HEK293T (cell line): ENCODE data around the gene HTR7.

ENCODE experiments used
- CTCF ChIA-PET: fragments of 350-600 bp; formaldehyde crosslinking; extraction: SDS; loops from one replicate; lab custom pipeline; 2021; ENCODE audit warnings: antibody characterized with exemption, inconsistent platforms; lab: Yijun Ruan, JAX
- POLR2A ChIA-PET: fragments of 350-600 bp; formaldehyde crosslinking; extraction: SDS; loops from one replicate; lab custom pipeline; 2020; ENCODE audit warnings: antibody characterized with exemption, inconsistent platforms; lab: Yijun Ruan, JAX
- DNase-seq: peaks from one replicate; pipeline ENCODE4 v3.0.0; 2012; ENCODE audit warnings: mixed read lengths; ENCODE audit errors: extremely low spot score
- ARNT ChIP-seq: fragments of 450-650 bp; IDR thresholded peaks from 2 replicates; pipeline ENCODE4 v1.6.1; 2017; ENCODE audit warnings: mild to moderate bottlenecking
- BHLHE40 ChIP-seq: fragments of 450-650 bp; IDR thresholded peaks from 2 replicates; pipeline ENCODE4 v1.6.1; 2016; ENCODE audit warnings: mild to moderate bottlenecking, moderate library complexity, borderline replicate concordance
- CTBP1 ChIP-seq: fragments of 450-650 bp; IDR thresholded peaks from 2 replicates; pipeline ENCODE4 v1.6.1; 2016; ENCODE audit warnings: borderline replicate concordance
- ELF4 ChIP-seq: fragments of 450-650 bp; IDR thresholded peaks from 2 replicates; pipeline ENCODE4 v1.6.1; 2017; ENCODE audit warnings: antibody characterized with exemption
- FOXA1 ChIP-seq: fragments of 450-650 bp; IDR thresholded peaks from 2 replicates; pipeline ENCODE4 v1.6.1; 2016; ENCODE audit warnings: mild to moderate bottlenecking
- FOXK2 ChIP-seq: fragments of 450-650 bp; IDR thresholded peaks from 2 replicates; pipeline ENCODE4 v1.6.1; 2016; ENCODE audit warnings: mild to moderate bottlenecking
- FOXM1 ChIP-seq: fragments of 450-650 bp; IDR thresholded peaks from 2 replicates; pipeline ENCODE4 v1.6.1; 2017; ENCODE audit warnings: mild to moderate bottlenecking, borderline replicate concordance
- HDGF ChIP-seq: fragments of 450-650 bp; IDR thresholded peaks from 2 replicates; pipeline ENCODE4 v1.6.1; 2017; ENCODE audit warnings: antibody characterized with exemption, borderline replicate concordance
- L3MBTL2 ChIP-seq: fragments of 450-650 bp; conservative IDR thresholded peaks from 2 replicates; pipeline ENCODE4 v1.6.1; 2016; ENCODE audit warnings: mild to moderate bottlenecking
- LEF1 ChIP-seq: fragments of 450-650 bp; IDR thresholded peaks from 2 replicates; pipeline ENCODE4 v1.6.1; 2017; ENCODE audit warnings: mild to moderate bottlenecking, borderline replicate concordance
- NFRKB ChIP-seq: fragments of 450-650 bp; IDR thresholded peaks from 2 replicates; pipeline ENCODE4 v1.6.1; 2016; ENCODE audit warnings: mild to moderate bottlenecking, moderate library complexity
- SP1 ChIP-seq: fragments of 450-650 bp; IDR thresholded peaks from 2 replicates; pipeline ENCODE4 v1.6.1; 2017
- SUZ12 ChIP-seq: fragments of 450-650 bp; IDR thresholded peaks from 2 replicates; pipeline ENCODE4 v1.6.1; 2016; ENCODE audit warnings: mild to moderate bottlenecking
- TARDBP ChIP-seq: fragments of 450-650 bp; IDR thresholded peaks from 2 replicates; pipeline ENCODE4 v1.6.1; 2016
- ZNF384 ChIP-seq: fragments of 450-650 bp; IDR thresholded peaks from 2 replicates; pipeline ENCODE4 v1.6.1; 2016
- TF ChIP-seq, protein P1 (sequence below): fragments of 450-650 bp; IDR thresholded peaks from 2 replicates; pipeline ENCODE4 v1.6.1; 2016

HTR7 gene

DNA sequence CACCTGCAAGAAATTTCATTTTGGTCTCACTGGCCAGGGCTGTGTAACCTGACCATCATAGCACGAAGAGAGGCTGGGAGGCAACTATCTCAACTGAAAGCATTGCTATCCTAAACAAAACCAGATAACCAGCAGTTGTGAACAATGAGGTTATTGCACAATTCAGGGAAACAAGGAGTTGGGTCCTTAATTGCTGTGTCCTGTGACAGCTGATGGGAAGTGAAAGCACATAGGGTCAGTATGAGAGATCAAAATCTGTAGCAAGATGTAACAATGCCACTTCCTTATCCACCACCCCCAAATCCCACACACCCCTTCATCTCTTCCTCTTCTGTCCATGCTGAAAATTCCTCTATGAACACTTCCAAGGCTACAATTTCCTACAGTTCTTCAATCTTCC lies 80.2 kb downstream of the HTR7 start:
- no peak for TF ChIP-seq LEF1
- TF ChIP-seq BHLHE40: no peak
- no peak for TF ChIP-seq ZNF384
- TF ChIP-seq SP1: no peak
- no peak for TF ChIP-seq FOXK2
- no peak for TF ChIP-seq NFRKB
- no peak for TF ChIP-seq L3MBTL2
- TF ChIP-seq, protein P1, sequence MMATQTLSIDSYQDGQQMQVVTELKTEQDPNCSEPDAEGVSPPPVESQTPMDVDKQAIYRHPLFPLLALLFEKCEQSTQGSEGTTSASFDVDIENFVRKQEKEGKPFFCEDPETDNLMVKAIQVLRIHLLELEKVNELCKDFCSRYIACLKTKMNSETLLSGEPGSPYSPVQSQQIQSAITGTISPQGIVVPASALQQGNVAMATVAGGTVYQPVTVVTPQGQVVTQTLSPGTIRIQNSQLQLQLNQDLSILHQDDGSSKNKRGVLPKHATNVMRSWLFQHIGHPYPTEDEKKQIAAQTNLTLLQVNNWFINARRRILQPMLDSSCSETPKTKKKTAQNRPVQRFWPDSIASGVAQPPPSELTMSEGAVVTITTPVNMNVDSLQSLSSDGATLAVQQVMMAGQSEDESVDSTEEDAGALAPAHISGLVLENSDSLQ: no peak
- no peak for TF ChIP-seq CTBP1
- no peak for TF ChIP-seq FOXA1
- TF ChIP-seq ARNT: no peak
- no peak for TF ChIP-seq SUZ12
- ChIA-PET CTCF (no interaction called here), POLR2A (no interaction called here)
- DNase-seq: no peak

DNA sequence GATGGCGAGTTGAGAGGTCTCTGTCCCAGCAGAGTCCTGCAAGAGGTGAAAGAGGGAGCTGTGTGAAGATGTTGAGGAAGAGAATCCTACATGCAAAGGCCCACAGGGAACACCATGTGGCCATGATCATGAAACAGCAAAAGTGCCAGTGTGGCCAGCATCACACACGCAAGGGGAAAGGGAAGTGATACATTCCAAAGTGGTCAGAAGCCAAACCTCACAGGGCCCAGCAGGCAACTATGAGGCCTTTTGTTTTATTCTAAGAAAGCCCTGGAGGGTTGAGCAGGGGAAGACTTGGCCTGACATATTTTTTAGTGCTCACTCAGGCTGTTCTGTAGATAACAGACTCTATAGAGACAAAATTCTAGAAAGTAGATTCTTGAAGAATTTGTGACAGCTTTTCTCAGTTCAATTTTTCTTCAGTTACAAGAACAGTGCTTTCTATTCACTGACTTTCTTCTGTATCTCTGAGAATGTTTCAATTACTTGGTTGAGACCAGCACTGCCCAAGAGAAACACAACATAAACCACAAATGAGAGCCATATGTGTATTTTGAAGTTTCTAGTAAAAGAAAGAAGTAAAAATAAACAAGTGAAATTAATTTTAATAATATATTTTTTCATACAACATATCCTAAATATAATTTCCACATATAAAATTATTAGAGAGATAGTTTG lies 82.3 kb downstream of the HTR7 start:
- ChIA-PET CTCF (no interaction called here), POLR2A (interaction anchor here (0.7 kb wide), 1 partner anchor 150 kb away, joined by 3 read pairs; no protein-coding TSS in a partner anchor)

DNA sequence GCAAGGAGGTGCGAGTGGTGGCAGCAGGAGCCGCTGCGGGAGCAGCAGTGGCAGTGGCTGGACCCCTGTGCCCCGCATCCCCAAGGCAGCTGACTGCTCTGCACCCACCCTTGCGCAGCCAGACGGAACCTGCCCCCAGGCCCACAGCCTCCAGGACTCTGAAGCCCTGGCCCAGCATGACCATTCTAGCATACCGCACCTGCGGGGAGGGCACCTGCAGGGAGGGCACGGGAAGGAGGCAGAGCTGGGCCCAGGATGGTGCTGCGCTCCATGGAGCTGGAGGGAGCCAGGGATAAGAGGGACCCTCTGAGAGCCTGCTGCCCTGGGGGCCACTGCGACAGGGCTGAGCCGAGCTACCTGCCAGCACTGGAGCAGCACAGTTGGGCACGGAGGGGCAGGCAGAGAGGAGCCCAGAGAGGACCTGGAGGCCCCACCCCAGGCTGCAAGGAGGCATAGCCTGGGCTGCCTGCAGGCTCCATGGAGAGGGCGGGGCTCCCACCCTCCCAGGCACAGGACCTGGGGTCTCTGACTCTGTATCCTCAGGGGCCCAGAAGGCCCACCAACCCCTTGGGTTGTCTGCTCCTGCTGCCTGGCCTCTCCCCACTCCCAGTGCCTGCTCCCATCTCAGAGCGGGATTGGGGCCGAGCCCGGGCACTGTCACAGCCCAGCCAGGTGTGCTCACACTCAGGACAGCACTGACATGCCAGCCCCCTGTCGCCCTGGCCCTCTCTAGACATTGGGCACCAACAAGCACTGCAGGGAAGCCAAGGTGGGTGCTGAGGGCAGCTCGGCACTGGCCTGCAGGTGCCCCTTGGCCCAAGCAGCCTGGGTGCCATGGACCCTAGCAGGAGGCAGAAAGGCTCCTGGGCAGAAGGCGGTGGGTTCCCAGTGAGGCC lies 87.6 kb downstream of the HTR7 start:
- CTCF ChIA-PET: no interaction called here
- POLR2A ChIA-PET: no interaction called here
- TF ChIP-seq TARDBP: no peak
- TF ChIP-seq LEF1: no peak
- TF ChIP-seq ARNT: no peak
- no peak for TF ChIP-seq FOXK2
- TF ChIP-seq, protein P1: no peak
- no peak for TF ChIP-seq SP1
- no peak for DNase-seq

More for the DNA sequence above, 82.3 kb downstream of the HTR7 start:
- no peak for DNase-seq
- no peak for TF ChIP-seq ELF4
- no peak for TF ChIP-seq HDGF
- TF ChIP-seq FOXK2: no peak
- TF ChIP-seq NFRKB: no peak

DNA sequence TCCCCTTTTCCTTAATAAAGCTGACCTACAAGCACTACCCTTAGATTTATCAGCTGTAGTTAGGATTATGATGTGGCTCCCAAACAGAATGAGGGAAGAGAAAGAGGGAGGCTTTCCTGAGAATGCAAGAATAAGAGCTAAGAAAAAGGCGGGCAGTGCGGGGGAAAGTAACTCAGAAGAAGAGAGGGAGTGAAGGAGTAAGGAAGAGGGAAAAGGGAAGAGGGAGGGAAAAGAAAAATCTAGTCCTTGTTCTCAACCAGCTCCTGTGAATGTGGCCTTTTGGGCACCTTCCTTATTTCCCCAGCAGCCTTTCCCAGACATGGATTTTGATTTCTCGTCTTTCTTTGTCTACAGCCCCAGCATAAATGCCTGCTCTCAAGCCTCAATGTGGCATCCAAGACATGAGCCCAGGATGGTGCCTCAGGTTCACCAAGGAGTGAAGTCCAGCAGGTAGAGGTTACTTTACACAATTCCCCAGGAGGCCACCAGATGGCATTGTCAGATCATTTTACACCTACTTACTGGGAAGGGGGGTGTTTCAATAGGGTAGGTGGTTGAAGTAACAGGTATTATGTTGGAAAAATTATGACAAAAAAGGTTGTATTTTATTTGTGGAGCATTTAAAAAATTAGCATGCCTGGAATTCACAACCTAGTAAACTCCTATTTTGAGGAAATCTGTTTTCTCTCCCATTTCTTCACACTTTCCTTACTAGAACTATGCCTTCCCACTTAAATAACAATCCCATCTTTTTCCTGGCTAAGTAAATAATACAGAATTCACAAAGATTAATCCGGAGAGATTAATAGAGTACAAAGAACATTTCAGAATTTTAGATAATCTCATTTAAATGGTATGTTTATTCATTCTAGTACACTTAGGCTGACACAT lies 106.5 kb downstream of the HTR7 start:
- CTCF ChIA-PET: interaction anchor here (0.6 to 1.3 kb wide), 8 partner anchors 33 to 463 kb away, joined by 3 to 8 read pairs (median 3); no protein-coding TSS in a partner anchor
- TF ChIP-seq LEF1: no peak
- no peak for TF ChIP-seq CTBP1
- TF ChIP-seq SUZ12: no peak
- no peak for TF ChIP-seq HDGF
- TF ChIP-seq ELF4: no peak
- TF ChIP-seq TARDBP: no peak
- TF ChIP-seq, protein P1: no peak
- TF ChIP-seq ARNT: no peak
- no peak for TF ChIP-seq NFRKB
- TF ChIP-seq FOXK2: no peak
- no peak for TF ChIP-seq L3MBTL2
- no peak for TF ChIP-seq BHLHE40
- TF ChIP-seq ZNF384: no peak
- no peak for TF ChIP-seq FOXM1
- no peak for TF ChIP-seq FOXA1
- POLR2A ChIA-PET: no interaction called here
- peak; percentile 54 for DNase-seq

DNA sequence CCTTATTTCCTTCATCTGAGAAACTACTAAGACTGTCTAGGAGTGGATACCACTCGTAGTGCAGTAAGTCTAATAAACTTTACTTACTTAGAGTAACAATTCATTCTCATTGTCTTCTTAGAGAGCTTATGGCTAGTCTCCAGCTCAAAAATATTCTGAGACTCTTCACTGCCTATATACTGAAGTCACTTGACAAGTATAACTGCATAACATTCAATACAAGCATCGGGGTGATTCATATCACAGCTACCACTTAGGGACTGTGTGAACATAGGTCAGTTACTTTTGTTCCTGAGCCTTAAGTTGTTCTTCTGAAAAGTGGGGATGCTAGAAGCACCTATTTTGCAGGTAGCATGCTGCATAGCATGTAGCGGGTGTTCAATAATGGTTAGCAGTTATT lies 111.0 kb downstream of the HTR7 start:
- CTCF ChIA-PET: no interaction called here
- POLR2A ChIA-PET: no interaction called here
- TF ChIP-seq NFRKB (no peak), HDGF (no peak), ZNF384 (no peak), FOXK2 (no peak), TARDBP (no peak), ARNT (no peak), CTBP1 (no peak), SP1 (no peak), FOXA1 (no peak), LEF1 (no peak), FOXM1 (no peak), ELF4 (no peak), SUZ12 (no peak), L3MBTL2 (no peak)
- TF ChIP-seq, protein P1: no peak
- no peak for DNase-seq
